Stomach (tissue), 9 donors: Measurements from ENCODE around the gene PRTN3. TPM values are rescaled to one million over a fixed set of nuclear protein-coding genes. Genes with fewer than 3 reads are reported as not detected.

Experiments
- DNase-seq, 2 donors: peaks; one replicate each; pipeline versions ENCODE4 v3.0.0 to v3.0.0-alpha.2; 2013 to 2019
- H3K27ac ChIP-seq, 5 donors: fragments of 200-600 bp in 4 of 5; sonication (generic) in 4 of 5; one replicate each; pipeline ENCODE4 v1.5.1; 2013 to 2019; ENCODE audit warnings: mild to moderate bottlenecking in 1 of 5, moderate library complexity in 1 of 5
- H3K27me3 ChIP-seq, 3 donors: fragments of 200-600 bp; sonication (generic); one replicate each; pipeline ENCODE4 v1.5.1; 2017 to 2019; ENCODE audit warnings: mixed run types in 1 of 3
- H3K36me3 ChIP-seq, 4 donors: fragments of 200-600 bp; sonication (generic); 1 replicate in 3 of 4; 2 replicates in 1 of 4; pipeline ENCODE4 v1.5.1; 2016 to 2019
- H3K4me1 ChIP-seq, 4 donors: fragments of 200-600 bp; sonication (generic); one replicate each; pipeline ENCODE4 v1.5.1; 2016 to 2019
- H3K4me3 ChIP-seq, 4 donors: fragments of 200-600 bp; sonication (generic) in 3 of 4; one replicate each; pipeline ENCODE4 v1.5.1; 2016 to 2019; ENCODE audit warnings: mild to moderate bottlenecking in 1 of 4
- H3K9me3 ChIP-seq, 4 donors: fragments of 200-600 bp; sonication (generic); one replicate each; pipeline ENCODE4 v1.5.1; 2016 to 2019
- CTCF ChIP-seq, 7 experiments: fragments of 450-650 bp in 4 of 7; fragments of 200-600 bp in 3 of 7; sonication (generic) in 3 of 7; IDR thresholded peaks; one replicate each; pipeline ENCODE4 v1.5.1; 2016 to 2019; ENCODE audit warnings: antibody characterized with exemption in 7 of 7, control low read depth in 2 of 7, mild to moderate bottlenecking in 1 of 7
- EP300 ChIP-seq: sonication (generic); formaldehyde crosslinking; IDR thresholded peaks from one replicate; pipeline ENCODE4 v1.6.1; 2017; ENCODE audit warnings: antibody characterized with exemption
- POLR2A ChIP-seq, 4 donors: fragments of 450-650 bp; IDR thresholded peaks; one replicate each; pipeline ENCODE4 v1.6.1; 2016; ENCODE audit warnings: antibody characterized with exemption in 4 of 4, control low read depth in 2 of 4, mild to moderate bottlenecking in 1 of 4, moderate library complexity in 1 of 4
- POLR2AphosphoS5 ChIP-seq, 3 donors: sonication (generic); formaldehyde crosslinking; IDR thresholded peaks; one replicate each; pipeline ENCODE4 v1.6.1; 2016; ENCODE audit warnings: antibody characterized with exemption in 3 of 3
- WGBS, 5 donors: extraction: QIAGEN DNeasy Blood & Tissue Kit in 3 of 5; methylation state at CpG; one replicate each; pipeline versions ENCODE4 v1.1.5 to v1.1.7; 2013 to 2018; 5-methylcytosine and 5-hydroxymethylcytosine counted together
- intact Hi-C: fragments of 100-400 bp; cut with DNase I; formaldehyde crosslinking; loops from one replicate; pipeline ENCODE4 v1.15.1; 2023; ENCODE audit warnings: low total_unique reads
- polyA plus RNA-seq, 3 donors: library from polyadenylated mRNA; stranded (reverse); fragments of 200-250 nt; gene quantifications; one replicate each; pipeline ENCODE4 v1.2.3, GENCODE V29; 2013
- total RNA-seq, 5 donors: library from RNA; depleted of rRNA; stranded (reverse); fragments of >200 nt; gene quantifications; one replicate each; pipeline versions ENCODE4 v1.1.0 to v1.2.3, GENCODE V29; 2014 to 2016
- donor health status: healthy with polysubstance abuse.
- donor health status: Bipolar disorder and iron deficiency.
- donor health status: healthy.

Gene PRTN3
- total and polyA plus RNA-seq, 8 donors: 0.15 to 2.6 TPM; not detected in 6

DNA sequence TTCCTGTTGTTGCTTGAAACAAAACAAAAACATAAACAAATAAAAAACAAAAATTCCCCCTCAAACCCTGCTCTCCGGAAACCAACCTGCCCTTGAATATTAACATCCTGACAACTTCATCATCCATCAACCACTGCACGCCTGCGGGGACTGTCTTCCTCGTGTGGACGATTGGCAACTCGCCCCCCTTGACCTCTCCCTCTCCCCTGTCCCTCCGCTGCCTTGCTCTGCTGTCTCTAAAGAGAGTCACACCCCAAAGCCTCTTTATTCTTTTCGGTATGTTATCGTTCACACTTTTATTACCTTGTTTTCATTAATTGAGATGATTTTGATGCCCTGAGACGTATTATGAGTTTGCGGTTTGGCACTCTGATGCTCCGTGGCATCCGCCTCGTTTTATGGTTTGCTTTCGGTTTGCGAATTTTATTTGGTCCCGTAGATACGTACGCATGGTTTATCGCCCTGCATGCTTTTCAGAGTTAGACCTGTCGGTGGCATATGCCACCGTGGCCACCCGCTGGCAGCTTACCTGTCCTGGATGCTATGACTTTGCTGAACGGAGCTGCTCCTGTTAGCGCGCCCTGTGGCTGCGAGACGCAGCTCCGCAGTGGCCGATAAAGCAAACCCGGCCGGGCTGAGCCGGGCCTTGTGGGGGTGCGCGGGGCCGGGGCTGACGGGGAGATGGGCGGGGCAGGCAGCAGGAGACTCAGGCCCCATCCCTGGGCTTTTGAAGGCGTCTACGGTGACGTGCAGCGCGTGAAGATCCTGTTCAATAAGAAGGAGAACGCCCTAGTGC lies 33.0 kb upstream of the PRTN3 start:
- H3K27me3 ChIP-seq: no peaks in the 10 kb centered on the region
- TF ChIP-seq POLR2AphosphoS5 (IDR thresholded peaks at IDR 0.05) (no peak), CTCF (IDR thresholded peaks at IDR 0.05) (no peak), EP300 (no peak)
- DNase-seq: no peak
- peaks cover 10 to 28% (median 16%) of the 10 kb centered on the region in 4 donors for H3K4me1 ChIP-seq
- H3K27ac ChIP-seq: no peak overlapping the region
- peaks cover 94 to 99% (median 99%) of the 10 kb centered on the region in 4 donors for H3K36me3 ChIP-seq
- intact Hi-C loops: no loop called here
- no peak overlapping the region for H3K4me3 ChIP-seq
- H3K9me3 ChIP-seq: no peaks in the 10 kb centered on the region
- 89 to 92% (median 90%) methylated on average over 34 to 44 of the region's 44 CpGs for WGBS, 5 donors

GRCh38 chr19:808423-808775 lies 32.4 kb upstream of the PRTN3 start:
- DNase-seq: no peak
- Histone ChIP-seq H3K27ac (no peak overlapping the region), H3K4me1 (peaks cover 5 to 23% (median 11%) of the 10 kb centered on the region in 4 donors), H3K27me3 (no peaks in the 10 kb centered on the region), H3K4me3 (no peak overlapping the region), H3K9me3 (no peaks in the 10 kb centered on the region), H3K36me3 (peaks cover 93 to 99% (median 99%) of the 10 kb centered on the region in 4 donors)
- TF ChIP-seq POLR2AphosphoS5 (IDR thresholded peaks at IDR 0.05) (no peak), CTCF (IDR thresholded peaks at IDR 0.05) (no peak), POLR2A (IDR thresholded peaks at IDR 0.05) (no peak), EP300 (no peak)
- intact Hi-C loops: no loop called here
- 88 to 93% (median 91%) methylated on average over 20 to 26 of the region's 26 CpGs; no CpG with 5 or more reads in 1 of the 5 donors for WGBS, 5 donors

DNA sequence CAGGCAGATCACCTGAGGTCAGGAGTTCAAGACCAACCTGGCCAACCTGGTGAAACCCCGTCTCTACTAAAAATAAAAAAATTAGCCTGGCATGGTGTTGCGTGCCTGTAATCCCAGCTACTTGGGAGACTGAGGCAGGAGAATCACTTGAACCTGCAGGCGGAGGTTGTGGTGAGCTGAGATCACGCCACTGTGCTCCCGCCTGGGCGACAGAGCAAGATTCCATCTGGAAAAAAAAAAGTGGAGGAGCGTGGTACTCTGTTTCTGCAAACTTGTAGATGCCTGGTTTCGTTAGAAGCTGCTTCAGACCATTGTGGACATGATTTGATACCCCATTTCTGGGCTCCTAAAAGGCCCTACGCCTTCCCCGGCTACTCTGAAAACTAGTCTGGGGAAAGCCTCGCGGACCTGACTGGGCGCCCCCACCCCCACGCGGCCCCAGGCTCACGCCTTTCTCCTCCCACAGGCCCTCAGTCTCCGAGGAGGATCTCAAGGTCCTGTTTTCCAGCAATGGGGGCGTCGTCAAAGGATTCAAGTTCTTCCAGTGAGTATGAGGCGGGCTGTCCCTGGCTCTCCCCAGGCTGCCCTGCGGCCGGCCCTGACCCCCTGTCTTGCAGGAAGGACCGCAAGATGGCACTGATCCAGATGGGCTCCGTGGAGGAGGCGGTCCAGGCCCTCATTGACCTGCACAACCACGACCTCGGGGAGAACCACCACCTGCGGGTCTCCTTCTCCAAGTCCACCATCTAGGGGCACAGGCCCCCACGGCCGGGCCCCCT lies 30.5 kb upstream of the PRTN3 start:
- 79 to 85% (median 83%) methylated on average over 27 to 30 of the region's 30 CpGs for WGBS, 5 donors
- peaks cover 75 to 85% (median 83%) of the 10 kb centered on the region in 4 donors for H3K36me3 ChIP-seq
- no peak for DNase-seq

GRCh38 chr19:810883-811489 lies 29.8 kb upstream of the PRTN3 start:
- no peak for DNase-seq
- intact Hi-C loops: no loop called here
- no peak overlapping the region for H3K27ac ChIP-seq
- peaks cover 68 to 78% (median 76%) of the 10 kb centered on the region in 4 donors for H3K36me3 ChIP-seq
- H3K27me3 ChIP-seq: no peaks in the 10 kb centered on the region
- TF ChIP-seq POLR2A (IDR thresholded peaks at IDR 0.05): no peak
- no peak for TF ChIP-seq EP300
- TF ChIP-seq CTCF (IDR thresholded peaks at IDR 0.05): no peak
- no peak for TF ChIP-seq POLR2AphosphoS5 (IDR thresholded peaks at IDR 0.05)
- H3K9me3 ChIP-seq: no peaks in the 10 kb centered on the region
- H3K4me3 ChIP-seq: no peak overlapping the region
- peaks cover 0 to 6% (median 0%) of the 10 kb centered on the region in 4 donors for H3K4me1 ChIP-seq
- 78 to 82% (median 81%) methylated on average over 16 to 25 of the region's 25 CpGs for WGBS, 5 donors

More for the DNA sequence above, 30.5 kb upstream of the PRTN3 start:
- Histone ChIP-seq H3K4me3 (no peak overlapping the region), H3K9me3 (no peaks in the 10 kb centered on the region), H3K27ac (no peak overlapping the region), H3K4me1 (peaks cover 0 to 6% (median 3%) of the 10 kb centered on the region in 4 donors), H3K27me3 (no peaks in the 10 kb centered on the region)
- TF ChIP-seq POLR2A (IDR thresholded peaks at IDR 0.05) (no peak), POLR2AphosphoS5 (IDR thresholded peaks at IDR 0.05) (no peak)
- intact Hi-C loops: no loop called here
